ENCODE results near the gene EP400. TPM values are rescaled to one million over a fixed set of nuclear protein-coding genes. Genes with fewer than 3 reads are reported as not detected.
"Not testable (repeated sequence)": the region's sequence is repeated elsewhere in the genome, so short reads cannot be mapped to it uniquely, and the experiment has no call there.

The EP400 gene
- total RNA-seq, 1 donor from 2014 or later: 11.9 TPM

DNA sequence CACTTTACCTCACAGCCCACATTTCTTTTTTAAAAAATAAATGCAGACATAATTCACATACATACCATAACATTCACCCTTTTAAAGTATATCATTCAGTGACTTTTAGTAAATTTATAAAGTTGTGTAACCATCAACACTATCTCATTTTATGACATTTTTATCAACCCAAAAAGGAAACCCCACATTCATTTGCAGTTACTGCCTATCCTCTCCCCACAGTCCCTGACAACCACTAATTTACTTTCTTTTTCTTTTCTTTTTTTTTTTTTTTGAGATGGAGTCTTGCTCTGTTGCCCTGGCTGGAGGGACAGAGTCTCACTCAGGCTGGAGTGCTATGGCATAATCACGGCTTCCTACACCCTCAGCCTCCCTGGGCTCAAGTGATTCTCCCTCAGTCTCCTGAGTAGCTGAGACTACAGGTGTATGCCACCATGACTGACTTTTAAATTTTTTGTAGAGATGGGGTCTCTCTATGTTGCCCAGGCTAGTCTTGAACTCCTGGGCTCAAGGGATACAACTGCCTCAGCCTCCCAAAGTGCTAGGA is 1.5 kb upstream of the EP400 start:
- no peak for DNase-seq (ENCODE audit: low read depth)
- TF ChIP-seq, protein P1, sequence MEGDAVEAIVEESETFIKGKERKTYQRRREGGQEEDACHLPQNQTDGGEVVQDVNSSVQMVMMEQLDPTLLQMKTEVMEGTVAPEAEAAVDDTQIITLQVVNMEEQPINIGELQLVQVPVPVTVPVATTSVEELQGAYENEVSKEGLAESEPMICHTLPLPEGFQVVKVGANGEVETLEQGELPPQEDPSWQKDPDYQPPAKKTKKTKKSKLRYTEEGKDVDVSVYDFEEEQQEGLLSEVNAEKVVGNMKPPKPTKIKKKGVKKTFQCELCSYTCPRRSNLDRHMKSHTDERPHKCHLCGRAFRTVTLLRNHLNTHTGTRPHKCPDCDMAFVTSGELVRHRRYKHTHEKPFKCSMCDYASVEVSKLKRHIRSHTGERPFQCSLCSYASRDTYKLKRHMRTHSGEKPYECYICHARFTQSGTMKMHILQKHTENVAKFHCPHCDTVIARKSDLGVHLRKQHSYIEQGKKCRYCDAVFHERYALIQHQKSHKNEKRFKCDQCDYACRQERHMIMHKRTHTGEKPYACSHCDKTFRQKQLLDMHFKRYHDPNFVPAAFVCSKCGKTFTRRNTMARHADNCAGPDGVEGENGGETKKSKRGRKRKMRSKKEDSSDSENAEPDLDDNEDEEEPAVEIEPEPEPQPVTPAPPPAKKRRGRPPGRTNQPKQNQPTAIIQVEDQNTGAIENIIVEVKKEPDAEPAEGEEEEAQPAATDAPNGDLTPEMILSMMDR (conservative IDR thresholded peaks at IDR 0.05; ENCODE audit: low read depth, low read length): no peak
- no peak overlapping the region for H3K4me3 ChIP-seq (ENCODE audit: low read depth, low read length)

DNA sequence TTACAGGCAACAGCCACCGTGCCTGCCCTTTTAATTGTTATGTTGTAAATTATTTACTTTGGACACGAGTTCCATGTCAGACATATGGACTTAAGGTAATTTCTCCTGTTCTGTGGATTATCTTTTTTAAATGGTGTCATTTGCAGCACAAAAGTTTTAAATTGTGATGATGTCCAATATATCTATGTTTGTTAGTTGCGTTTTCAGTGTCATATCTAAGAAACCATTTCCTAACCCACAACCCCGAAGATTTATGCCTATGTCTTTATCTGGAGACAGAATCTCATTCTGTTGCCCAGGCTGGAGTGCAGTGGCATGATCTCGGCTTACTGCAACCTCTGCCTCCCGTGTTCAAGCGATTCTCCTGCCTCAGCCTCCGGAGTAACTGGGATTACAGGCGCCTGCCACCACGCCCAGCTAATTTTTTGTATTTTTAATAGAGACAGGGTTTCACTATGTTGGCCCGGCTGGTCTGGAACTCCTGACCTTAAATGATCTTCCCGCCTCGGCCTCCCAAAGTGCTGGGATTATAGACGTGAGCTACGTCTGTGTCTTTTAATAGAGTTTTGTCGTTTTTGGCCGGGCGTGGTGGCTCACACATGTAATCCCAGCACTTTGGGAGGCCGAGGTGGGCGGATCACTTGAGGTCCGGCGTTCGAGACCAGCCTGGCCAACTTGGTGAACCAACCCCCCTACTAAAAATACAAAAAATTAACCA is 870 bp upstream of the EP400 start:
- not testable (repeated sequence) for DNase-seq (ENCODE audit: low read depth)
- H3K4me3 ChIP-seq (ENCODE audit: low read depth, low read length): peak overlapping the region; percentile 97

DNA sequence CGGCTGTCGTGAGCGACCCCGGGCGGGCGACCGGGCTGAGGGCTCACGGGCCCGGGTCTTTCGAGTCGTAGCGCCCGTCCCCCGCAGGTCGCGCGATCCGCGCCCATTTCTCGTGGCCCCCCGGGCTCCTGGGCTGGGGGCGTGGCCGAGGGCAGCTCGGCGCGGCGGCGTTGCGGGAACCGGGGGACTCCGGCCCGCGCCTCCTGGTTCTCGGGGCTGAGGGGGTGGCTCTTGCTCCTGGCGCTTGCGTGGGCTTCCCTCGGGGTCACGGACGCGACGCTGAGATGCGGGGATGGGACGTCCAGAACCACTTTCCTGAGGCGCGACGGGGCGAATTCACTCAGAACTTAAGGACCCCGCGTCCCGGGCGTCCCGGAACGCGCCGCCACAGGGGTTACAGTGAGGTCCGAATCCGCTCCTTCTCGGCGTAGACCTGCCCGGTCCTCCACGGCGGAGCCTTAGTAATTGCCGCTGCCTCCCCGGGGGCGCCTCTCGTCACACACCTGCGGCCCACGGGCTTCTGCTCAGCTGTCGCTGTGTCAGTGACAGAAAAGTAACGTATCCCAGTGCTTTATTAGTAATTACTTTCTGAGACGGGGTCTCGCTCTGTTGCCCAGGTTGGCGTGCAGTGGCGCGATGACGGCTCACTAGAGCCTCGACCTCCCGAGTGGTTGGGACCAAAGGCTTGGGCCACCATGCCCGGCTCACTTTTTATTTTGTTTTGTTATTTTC is 606 bp downstream of the EP400 start:
- H3K4me3 ChIP-seq (ENCODE audit: low read depth, low read length): peak overlapping the region; percentile 97
- DNase-seq (ENCODE audit: low read depth): no peak
- TF ChIP-seq, protein P1 (conservative IDR thresholded peaks at IDR 0.05; ENCODE audit: low read depth, low read length): no peak

DNA sequence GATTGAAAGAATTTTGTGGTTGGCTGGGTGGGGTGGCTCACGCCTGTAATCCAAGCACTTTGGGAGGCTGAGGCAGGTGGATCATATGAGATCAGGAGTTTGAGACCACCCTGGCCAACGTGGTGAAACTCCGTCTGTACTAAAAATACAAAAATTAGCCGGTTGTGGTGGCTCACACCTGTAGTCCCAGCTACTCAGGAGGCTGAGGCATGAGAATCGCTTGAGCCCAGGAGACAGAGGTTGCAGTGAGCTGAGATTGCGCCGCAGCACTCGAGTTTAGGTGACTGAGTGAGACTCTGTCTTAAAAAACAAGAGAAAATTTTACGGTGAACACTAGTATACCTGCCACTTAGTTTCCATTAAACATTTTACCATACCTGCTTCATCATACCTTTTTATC is 4.1 kb downstream of the EP400 start:
- not testable (repeated sequence) for DNase-seq (ENCODE audit: low read depth); H3K4me3 ChIP-seq (ENCODE audit: low read depth, low read length)

DNA sequence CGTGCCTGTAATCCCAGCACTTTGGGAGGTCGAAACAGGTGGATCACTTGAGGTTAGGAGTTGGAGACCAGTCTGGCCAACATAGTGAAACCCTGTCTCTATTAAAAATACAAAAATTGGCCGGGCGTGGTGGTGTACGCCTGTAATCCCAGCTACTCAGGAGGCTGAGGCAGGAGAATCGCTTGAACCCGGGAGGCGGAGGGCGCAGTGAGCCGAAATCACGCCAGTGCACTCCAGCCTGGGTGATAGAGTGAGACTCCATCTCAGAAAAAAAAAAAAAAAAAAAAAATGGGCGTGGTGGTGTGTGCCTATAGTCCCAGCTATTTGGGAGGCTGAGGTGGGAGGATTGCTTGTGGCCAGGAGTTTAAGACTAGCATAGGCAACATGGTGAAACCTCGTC is 4.7 kb downstream of the EP400 start:
- H3K4me3 ChIP-seq (ENCODE audit: low read depth, low read length); DNase-seq (ENCODE audit: low read depth): not testable (repeated sequence)

DNA sequence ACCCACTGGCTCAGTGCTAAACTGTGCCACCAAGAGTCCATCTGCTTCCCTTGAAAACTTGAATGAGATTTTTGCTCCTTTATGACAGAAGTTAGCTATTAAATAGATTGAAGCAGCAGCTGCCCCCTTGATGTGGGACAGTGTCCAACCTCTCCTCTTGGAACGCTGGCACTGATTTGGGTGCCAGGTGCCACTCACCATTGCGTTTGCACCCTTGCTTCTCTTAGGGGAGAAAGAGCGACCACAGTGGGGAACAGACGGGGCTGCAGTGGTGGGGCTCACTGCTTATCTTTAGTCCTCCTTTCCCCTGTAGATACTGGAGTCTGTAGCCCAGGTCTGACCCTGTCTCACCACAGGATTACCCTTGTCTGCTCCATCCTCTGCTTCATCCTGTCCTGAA is 9.4 kb downstream of the EP400 start:
- no peak overlapping the region for H3K4me3 ChIP-seq (ENCODE audit: low read depth, low read length)
- TF ChIP-seq, protein P1 (conservative IDR thresholded peaks at IDR 0.05; ENCODE audit: low read depth, low read length): no peak

DNA sequence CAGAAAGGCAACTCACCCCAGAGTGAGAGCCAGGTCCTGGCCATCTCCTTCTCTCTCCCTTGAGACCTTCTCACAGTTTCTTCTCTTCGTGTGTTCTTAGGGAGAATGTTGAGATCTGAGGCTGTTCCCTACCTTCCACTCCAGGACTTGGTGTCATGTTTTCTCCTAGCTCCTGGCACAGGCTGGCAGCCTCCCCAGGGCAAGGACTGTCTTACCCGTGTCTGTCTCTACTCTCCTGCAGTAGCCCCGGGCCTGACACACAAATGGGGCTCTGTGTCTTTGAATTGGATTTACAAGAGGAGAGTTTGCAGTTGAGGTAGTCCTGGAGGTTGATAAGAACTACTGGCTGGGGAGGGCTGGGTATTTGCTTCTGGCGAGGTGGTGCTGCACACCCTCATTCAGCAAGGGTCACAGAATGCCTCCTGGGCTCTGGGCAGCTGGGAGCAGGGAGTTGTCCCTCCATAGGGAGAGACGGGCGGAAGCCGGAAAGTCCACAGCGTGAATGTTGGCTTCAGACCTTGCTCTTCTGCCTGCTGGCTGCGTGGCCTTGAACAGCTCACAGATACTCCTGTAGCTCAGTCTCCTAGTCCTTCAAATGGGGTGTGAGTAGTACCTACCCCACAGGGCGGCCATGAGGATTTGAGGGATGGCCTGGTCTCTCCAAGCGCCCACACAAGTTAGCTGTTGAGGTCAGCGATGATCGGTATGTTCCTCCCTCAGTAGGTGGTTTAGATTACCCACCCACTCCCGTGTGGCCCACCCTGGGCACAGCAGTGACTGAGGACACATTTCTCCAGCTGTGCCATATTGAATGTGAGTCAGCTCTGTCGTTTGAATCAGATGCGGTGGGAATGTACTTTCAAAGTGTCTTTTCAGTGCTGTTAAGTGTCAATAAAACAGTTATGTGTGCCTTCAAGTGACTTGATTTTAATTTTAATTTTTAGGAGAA is 10.2 kb downstream of the EP400 start:
- H3K4me3 ChIP-seq (ENCODE audit: low read depth, low read length): no peak overlapping the region
- TF ChIP-seq, protein P1 (conservative IDR thresholded peaks at IDR 0.05; ENCODE audit: low read depth, low read length): no peak
- DNase-seq (ENCODE audit: low read depth): no peak

More for the DNA sequence above, 9.4 kb downstream of the EP400 start:
- no peak for DNase-seq (ENCODE audit: low read depth)

DNA sequence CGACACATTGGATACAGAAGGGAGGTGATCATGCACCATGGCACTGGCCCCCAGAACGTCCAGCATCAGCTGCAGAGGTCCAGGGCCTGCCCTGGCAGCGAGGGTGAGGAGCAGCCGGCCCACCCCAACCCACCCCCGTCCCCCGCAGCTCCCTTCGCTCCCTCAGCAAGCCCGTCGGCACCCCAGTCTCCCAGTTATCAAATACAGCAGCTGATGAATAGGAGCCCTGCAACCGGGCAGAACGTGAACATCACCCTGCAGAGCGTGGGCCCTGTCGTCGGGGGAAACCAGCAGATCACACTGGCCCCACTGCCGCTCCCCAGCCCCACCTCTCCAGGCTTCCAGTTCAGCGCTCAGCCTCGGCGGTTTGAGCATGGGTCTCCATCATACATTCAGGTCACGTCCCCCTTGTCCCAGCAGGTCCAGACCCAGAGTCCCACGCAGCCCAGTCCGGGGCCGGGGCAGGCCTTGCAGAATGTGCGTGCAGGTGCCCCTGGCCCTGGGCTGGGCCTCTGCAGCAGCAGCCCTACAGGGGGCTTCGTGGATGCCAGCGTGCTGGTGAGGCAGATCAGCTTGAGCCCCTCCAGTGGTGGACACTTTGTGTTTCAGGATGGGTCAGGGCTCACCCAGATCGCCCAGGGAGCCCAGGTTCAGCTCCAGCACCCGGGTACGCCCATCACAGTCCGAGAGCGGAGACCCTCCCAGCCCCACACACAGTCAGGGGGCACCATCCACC is 11.0 kb downstream of the EP400 start:
- not testable (repeated sequence) for H3K4me3 ChIP-seq (ENCODE audit: low read depth, low read length); DNase-seq (ENCODE audit: low read depth)

DNA sequence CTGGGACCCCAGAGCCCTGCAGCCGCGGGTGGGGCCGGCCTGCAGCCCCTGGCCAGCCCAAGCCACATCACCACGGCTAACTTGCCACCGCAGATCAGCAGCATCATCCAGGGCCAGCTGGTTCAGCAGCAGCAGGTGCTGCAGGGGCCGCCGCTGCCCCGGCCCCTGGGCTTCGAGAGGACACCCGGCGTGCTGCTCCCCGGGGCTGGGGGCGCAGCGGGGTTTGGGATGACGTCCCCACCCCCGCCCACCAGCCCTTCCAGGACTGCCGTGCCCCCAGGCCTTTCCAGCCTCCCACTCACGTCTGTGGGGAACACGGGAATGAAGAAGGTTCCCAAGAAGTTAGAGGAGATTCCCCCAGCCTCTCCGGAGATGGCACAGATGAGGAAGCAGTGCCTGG is 11.6 kb downstream of the EP400 start:
- not testable (repeated sequence) for DNase-seq (ENCODE audit: low read depth); H3K4me3 ChIP-seq (ENCODE audit: low read depth, low read length)
